ES-I3 (cell line): ENCODE results near the gene RAD51C.

Experiments used
- H3K36me3 ChIP-seq: 2 replicates; pipeline ENCODE4 v1.6.1; 2013; ENCODE audit warnings: mild to moderate bottlenecking, low read length, control low read depth, moderate library complexity; ENCODE audit not compliant: insufficient read depth
- H3K4me1 ChIP-seq: 2 replicates; pipeline ENCODE4 v1.6.1; 2013; ENCODE audit warnings: mild to moderate bottlenecking, control low read depth, low read length; ENCODE audit not compliant: insufficient read depth
- H3K9ac ChIP-seq: 2 replicates; pipeline ENCODE4 v1.6.1; 2013; ENCODE audit warnings: low read depth, mild to moderate bottlenecking, low read length, moderate library complexity
- H3K9me3 ChIP-seq: 2 replicates; pipeline ENCODE4 v1.6.1; 2013; ENCODE audit warnings: mild to moderate bottlenecking, low read length, moderate library complexity; ENCODE audit not compliant: control insufficient read depth, insufficient read depth

The RAD51C gene

GRCh38 chr17:58783380-58783779 lies 91.0 kb downstream of the RAD51C start:
- Histone ChIP-seq H3K9me3 (no peaks in the 10 kb centered on the region), H3K9ac (no peak overlapping the region), H3K4me1 (no peaks in the 10 kb centered on the region; the same call in 1 of the 2 replicates), H3K36me3 (no peaks in the 10 kb centered on the region)

- Histone ChIP-seq H3K9me3 (no peaks in the 10 kb centered on the region), H3K4me1 (no peaks in the 10 kb centered on the region; the same call in 1 of the 2 replicates), H3K36me3 (no peaks in the 10 kb centered on the region), H3K9ac (no peak overlapping the region)
These were observed 92.7 kb downstream of the RAD51C start for GRCh38 chr17:58785097-58785496.
